ENCODE results near the gene SORBS1.

DNA sequence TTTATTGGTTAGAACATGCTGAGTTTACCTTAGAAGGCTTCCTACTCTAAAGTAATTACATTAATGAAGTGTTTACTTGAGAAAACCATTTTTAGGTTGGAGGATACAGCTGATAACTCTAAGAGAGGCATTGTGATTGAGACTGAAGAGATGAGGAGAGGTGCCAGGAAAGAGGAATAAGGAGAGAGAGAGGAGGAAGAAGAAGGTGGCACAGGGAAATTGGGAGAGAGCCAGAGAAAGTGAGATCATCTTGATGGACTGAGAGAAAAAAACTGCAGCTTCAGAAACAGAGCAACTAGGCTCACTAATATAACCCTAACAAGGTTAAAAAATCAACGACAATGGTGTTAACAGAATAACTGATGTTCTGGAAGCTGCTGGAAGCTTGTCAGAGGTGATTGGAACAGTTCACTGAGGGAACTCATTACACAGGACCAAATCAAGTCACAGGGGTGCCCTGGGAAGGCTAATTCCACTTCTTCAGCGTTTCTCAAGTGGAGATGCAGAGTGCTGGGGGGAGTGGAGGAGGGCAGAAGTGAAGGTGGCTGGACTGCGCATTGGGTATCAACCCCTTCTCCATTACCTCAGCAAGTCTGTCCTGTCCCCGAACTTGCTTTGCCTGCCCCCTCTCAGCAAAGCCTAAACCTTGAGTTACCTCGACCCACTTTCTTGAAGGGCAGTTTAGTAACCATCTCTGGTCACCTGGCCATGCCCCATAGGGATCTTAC, 6.9 kb upstream of the SORBS1 start:
- TF ChIP-seq, protein P1, sequence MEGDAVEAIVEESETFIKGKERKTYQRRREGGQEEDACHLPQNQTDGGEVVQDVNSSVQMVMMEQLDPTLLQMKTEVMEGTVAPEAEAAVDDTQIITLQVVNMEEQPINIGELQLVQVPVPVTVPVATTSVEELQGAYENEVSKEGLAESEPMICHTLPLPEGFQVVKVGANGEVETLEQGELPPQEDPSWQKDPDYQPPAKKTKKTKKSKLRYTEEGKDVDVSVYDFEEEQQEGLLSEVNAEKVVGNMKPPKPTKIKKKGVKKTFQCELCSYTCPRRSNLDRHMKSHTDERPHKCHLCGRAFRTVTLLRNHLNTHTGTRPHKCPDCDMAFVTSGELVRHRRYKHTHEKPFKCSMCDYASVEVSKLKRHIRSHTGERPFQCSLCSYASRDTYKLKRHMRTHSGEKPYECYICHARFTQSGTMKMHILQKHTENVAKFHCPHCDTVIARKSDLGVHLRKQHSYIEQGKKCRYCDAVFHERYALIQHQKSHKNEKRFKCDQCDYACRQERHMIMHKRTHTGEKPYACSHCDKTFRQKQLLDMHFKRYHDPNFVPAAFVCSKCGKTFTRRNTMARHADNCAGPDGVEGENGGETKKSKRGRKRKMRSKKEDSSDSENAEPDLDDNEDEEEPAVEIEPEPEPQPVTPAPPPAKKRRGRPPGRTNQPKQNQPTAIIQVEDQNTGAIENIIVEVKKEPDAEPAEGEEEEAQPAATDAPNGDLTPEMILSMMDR (IDR thresholded peaks at IDR 0.05; ENCODE audit: insufficient read depth, low read length), result no peak
- no peak for TF ChIP-seq POLR2AphosphoS5 (IDR thresholded peaks at IDR 0.05; ENCODE audit: low read depth)
- TF ChIP-seq, protein P2, sequence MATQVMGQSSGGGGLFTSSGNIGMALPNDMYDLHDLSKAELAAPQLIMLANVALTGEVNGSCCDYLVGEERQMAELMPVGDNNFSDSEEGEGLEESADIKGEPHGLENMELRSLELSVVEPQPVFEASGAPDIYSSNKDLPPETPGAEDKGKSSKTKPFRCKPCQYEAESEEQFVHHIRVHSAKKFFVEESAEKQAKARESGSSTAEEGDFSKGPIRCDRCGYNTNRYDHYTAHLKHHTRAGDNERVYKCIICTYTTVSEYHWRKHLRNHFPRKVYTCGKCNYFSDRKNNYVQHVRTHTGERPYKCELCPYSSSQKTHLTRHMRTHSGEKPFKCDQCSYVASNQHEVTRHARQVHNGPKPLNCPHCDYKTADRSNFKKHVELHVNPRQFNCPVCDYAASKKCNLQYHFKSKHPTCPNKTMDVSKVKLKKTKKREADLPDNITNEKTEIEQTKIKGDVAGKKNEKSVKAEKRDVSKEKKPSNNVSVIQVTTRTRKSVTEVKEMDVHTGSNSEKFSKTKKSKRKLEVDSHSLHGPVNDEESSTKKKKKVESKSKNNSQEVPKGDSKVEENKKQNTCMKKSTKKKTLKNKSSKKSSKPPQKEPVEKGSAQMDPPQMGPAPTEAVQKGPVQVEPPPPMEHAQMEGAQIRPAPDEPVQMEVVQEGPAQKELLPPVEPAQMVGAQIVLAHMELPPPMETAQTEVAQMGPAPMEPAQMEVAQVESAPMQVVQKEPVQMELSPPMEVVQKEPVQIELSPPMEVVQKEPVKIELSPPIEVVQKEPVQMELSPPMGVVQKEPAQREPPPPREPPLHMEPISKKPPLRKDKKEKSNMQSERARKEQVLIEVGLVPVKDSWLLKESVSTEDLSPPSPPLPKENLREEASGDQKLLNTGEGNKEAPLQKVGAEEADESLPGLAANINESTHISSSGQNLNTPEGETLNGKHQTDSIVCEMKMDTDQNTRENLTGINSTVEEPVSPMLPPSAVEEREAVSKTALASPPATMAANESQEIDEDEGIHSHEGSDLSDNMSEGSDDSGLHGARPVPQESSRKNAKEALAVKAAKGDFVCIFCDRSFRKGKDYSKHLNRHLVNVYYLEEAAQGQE (IDR thresholded peaks at IDR 0.05; ENCODE audit: insufficient replicate concordance, low read depth), result no peak
- TF ChIP-seq GABPA (IDR thresholded peaks at IDR 0.05; ENCODE audit: low read depth), result no peak
- no peak for TF ChIP-seq SPI1 (IDR thresholded peaks at IDR 0.05; ENCODE audit: borderline replicate concordance, low read depth)
